H1 (cell line): ENCODE data around the gene RPS25. TPM values are rescaled to one million over a fixed set of nuclear protein-coding genes. Genes with fewer than 3 reads are reported as not detected.

Experiments
- FOSL1 ChIP-seq: IDR thresholded peaks from 2 replicates; pipeline ENCODE4 v1.6.1; 2011; ENCODE audit warnings: mild to moderate bottlenecking, low read depth, low read length, moderate library complexity; ENCODE audit not compliant: insufficient read depth
- GTF2F1 ChIP-seq: IDR thresholded peaks from 2 replicates; pipeline ENCODE4 v1.6.1; 2012; ENCODE audit warnings: low read depth, low read length, improper control_type of control experiment, borderline replicate concordance
- polyA plus RNA-seq, 7 experiments: library from polyadenylated mRNA; depleted of rRNA in 3 of 7; stranded (reverse) in 5 of 7; unstranded in 2 of 7; fragments of >200 nt in 5 of 7; fragments of 200-250 nt in 2 of 7; gene quantifications; 1 replicate in 5 of 7; 2 replicates in 1 of 7; 4 replicates in 1 of 7; pipeline versions ENCODE4 v1.2.1 to v1.2.3, GENCODE V29; 2011 to 2013; ENCODE audit warnings: missing spikeins in 2 of 7, mixed read lengths in 2 of 7
- total RNA-seq: library from RNA; stranded (reverse); fragmentation: NEBNext Ultra II Directional; extraction: Animal tissue kit (Norgen Biotek cat#: 25700); gene quantifications from 2 replicates; pipeline ENCODE4 v1.2.1, GENCODE V29; 2021
- TF ChIP-seq, protein P1 (sequence below): fragments of 300-600 bp; sonication (generic); IDR thresholded peaks from 2 replicates; pipeline ENCODE4 v1.7.1; 2012; ENCODE audit warnings: low read length, moderate library complexity, mild to moderate bottlenecking, inconsistent platforms; ENCODE audit not compliant: insufficient replicate concordance

The RPS25 gene
- total and polyA plus RNA-seq, 2 of the 8 experiments (the other 6 are each of a cell fraction or from before 2014, with no cell fraction given): 1,525 to 1,643 TPM

DNA sequence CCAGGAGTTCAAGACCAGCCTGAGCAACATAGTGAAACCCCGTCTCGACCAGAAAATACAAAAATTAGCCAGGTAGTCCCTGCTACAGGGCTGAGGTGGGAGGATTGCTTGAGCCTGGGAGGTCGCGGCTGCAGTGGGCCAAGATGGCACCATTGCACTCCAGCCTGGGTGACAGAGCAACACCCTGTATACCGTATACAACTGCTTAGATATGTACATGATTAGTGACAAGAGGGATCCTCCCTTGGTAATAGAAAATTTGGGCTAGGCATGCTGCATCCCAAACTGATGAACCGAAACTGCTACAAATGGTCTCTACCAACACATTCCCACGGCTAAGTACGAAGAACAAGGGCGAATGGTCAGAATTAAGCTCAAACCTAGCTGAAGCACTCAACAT lies 24.8 kb upstream of the RPS25 start (continued):
- TF ChIP-seq, protein P1, sequence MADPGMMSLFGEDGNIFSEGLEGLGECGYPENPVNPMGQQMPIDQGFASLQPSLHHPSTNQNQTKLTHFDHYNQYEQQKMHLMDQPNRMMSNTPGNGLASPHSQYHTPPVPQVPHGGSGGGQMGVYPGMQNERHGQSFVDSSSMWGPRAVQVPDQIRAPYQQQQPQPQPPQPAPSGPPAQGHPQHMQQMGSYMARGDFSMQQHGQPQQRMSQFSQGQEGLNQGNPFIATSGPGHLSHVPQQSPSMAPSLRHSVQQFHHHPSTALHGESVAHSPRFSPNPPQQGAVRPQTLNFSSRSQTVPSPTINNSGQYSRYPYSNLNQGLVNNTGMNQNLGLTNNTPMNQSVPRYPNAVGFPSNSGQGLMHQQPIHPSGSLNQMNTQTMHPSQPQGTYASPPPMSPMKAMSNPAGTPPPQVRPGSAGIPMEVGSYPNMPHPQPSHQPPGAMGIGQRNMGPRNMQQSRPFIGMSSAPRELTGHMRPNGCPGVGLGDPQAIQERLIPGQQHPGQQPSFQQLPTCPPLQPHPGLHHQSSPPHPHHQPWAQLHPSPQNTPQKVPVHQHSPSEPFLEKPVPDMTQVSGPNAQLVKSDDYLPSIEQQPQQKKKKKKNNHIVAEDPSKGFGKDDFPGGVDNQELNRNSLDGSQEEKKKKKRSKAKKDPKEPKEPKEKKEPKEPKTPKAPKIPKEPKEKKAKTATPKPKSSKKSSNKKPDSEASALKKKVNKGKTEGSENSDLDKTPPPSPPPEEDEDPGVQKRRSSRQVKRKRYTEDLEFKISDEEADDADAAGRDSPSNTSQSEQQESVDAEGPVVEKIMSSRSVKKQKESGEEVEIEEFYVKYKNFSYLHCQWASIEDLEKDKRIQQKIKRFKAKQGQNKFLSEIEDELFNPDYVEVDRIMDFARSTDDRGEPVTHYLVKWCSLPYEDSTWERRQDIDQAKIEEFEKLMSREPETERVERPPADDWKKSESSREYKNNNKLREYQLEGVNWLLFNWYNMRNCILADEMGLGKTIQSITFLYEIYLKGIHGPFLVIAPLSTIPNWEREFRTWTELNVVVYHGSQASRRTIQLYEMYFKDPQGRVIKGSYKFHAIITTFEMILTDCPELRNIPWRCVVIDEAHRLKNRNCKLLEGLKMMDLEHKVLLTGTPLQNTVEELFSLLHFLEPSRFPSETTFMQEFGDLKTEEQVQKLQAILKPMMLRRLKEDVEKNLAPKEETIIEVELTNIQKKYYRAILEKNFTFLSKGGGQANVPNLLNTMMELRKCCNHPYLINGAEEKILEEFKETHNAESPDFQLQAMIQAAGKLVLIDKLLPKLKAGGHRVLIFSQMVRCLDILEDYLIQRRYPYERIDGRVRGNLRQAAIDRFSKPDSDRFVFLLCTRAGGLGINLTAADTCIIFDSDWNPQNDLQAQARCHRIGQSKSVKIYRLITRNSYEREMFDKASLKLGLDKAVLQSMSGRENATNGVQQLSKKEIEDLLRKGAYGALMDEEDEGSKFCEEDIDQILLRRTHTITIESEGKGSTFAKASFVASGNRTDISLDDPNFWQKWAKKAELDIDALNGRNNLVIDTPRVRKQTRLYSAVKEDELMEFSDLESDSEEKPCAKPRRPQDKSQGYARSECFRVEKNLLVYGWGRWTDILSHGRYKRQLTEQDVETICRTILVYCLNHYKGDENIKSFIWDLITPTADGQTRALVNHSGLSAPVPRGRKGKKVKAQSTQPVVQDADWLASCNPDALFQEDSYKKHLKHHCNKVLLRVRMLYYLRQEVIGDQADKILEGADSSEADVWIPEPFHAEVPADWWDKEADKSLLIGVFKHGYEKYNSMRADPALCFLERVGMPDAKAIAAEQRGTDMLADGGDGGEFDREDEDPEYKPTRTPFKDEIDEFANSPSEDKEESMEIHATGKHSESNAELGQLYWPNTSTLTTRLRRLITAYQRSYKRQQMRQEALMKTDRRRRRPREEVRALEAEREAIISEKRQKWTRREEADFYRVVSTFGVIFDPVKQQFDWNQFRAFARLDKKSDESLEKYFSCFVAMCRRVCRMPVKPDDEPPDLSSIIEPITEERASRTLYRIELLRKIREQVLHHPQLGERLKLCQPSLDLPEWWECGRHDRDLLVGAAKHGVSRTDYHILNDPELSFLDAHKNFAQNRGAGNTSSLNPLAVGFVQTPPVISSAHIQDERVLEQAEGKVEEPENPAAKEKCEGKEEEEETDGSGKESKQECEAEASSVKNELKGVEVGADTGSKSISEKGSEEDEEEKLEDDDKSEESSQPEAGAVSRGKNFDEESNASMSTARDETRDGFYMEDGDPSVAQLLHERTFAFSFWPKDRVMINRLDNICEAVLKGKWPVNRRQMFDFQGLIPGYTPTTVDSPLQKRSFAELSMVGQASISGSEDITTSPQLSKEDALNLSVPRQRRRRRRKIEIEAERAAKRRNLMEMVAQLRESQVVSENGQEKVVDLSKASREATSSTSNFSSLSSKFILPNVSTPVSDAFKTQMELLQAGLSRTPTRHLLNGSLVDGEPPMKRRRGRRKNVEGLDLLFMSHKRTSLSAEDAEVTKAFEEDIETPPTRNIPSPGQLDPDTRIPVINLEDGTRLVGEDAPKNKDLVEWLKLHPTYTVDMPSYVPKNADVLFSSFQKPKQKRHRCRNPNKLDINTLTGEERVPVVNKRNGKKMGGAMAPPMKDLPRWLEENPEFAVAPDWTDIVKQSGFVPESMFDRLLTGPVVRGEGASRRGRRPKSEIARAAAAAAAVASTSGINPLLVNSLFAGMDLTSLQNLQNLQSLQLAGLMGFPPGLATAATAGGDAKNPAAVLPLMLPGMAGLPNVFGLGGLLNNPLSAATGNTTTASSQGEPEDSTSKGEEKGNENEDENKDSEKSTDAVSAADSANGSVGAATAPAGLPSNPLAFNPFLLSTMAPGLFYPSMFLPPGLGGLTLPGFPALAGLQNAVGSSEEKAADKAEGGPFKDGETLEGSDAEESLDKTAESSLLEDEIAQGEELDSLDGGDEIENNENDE: no peak
- TF ChIP-seq GTF2F1 (no peak), FOSL1 (no peak)
